GM12892 (cell line): ENCODE results near the gene NLRC3.
"Not testable (repeated sequence)": the region's sequence is repeated elsewhere in the genome, so short reads cannot be mapped to it uniquely, and the experiment has no call there.

Source experiments
- DNase-seq: peaks from one replicate; pipeline ENCODE4 v3.0.0; 2011; ENCODE audit not compliant: insufficient read length
- FAIRE-seq: peaks from 2 replicates; lab custom pipeline; 2011; peaks lifted over from hg19 to GRCh38; lab: Jason Lieb, UNC
- POLR2A ChIP-seq: IDR thresholded peaks from 2 replicates; pipeline ENCODE4 v1.6.1; 2011; ENCODE audit warnings: low read depth, low read length, control low read depth
- POLR2AphosphoS5 ChIP-seq: IDR thresholded peaks from 2 replicates; pipeline ENCODE4 v1.6.1; 2011; ENCODE audit warnings: low read depth, low read length, control low read depth
- TAF1 ChIP-seq: IDR thresholded peaks from 2 replicates; pipeline ENCODE4 v1.6.1; 2011; ENCODE audit warnings: low read depth, mild to moderate bottlenecking, control low read depth, low read length, borderline replicate concordance

NLRC3 gene

DNA sequence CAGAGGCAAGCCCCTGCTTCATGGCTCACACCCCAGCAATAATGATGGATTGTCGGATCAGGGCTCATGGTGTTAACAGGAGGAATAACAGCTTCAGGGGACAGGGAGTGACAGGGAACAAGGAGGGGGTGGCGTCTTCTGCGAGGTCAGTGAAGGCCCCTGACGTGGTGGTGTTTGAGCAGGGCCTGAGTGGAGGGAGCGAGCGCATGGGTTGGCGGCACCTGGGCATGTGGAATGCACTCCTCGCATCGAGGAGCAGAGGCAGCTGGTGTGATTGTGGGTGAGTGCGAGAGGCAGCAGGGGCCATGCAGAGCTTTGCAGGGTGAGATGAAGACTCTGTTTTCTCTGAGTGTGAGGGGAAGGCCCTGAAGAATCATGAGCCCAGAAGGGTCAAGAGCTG is 43.1 kb downstream of the NLRC3 start:
- TF ChIP-seq TAF1 (no peak), POLR2A (no peak), POLR2AphosphoS5 (no peak)
- no peak for DNase-seq
- no peak for FAIRE-seq

DNA sequence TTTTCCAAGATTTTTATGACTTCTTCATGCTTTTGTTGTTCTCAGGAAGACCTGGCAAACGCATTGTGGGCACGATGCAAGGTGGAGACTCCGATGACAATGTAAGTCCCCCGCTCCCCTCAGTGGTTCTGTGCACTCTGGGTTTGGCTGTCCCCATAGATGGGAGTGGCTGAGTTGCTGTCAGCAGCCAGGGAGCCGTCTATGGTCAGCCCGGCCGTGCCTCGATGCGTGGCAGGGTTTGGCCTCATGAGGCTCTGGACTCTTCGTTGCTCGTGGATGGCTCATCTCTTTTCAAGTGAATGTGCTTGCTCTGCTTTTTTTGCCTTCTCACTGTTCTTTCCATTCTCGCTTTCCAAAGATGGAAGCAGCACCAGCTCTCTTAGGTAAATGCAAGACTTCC is 44.5 kb downstream of the NLRC3 start:
- DNase-seq (no peak), FAIRE-seq (no peak)
- TF ChIP-seq POLR2A (no peak), POLR2AphosphoS5 (no peak), TAF1 (no peak)

DNA sequence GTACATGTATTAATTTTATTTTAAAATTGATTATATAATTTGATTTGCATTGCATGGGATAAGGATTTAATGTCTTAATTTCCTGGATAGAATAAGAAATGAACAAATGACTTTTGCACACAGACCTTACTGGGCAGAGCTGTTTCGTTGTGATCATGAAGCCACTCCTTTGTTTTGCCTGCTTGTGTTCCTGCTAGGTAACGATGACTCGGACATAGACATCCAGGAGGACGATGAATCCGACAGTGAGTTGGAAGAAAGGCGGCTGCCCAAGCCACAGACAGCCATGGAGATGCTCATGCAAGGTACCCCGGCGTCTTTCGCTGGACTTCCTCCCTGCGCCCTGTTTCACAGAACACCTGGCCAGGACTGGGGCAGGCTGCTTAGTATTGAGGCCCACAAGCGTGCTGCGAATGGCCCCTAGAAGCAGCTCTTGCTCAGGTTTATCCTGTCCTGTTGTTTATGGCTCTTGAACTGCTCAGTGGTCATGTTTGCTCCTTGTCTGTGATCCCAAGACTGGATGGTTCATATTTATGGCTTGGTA is 46.8 kb downstream of the NLRC3 start:
- DNase-seq (no peak), FAIRE-seq (no peak)
- TF ChIP-seq POLR2A (no peak), POLR2AphosphoS5 (no peak), TAF1 (no peak)

DNA sequence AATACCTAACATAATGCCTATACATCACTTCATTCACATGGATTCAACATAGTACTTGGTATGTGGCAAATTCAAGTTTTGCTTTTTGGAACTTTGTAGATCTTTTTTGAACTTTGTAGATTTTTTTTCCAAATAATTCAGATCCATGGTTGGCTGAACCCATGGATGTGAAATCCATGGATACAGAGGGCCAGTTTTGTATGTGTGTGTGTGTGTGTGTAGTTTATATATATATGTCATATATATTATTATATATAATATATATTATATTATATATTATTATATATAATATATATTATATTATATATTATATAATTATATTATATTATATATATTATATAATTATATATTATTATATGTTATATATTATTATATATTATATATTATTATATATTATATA is 48.0 kb downstream of the NLRC3 start:
- DNase-seq: no peak
- TF ChIP-seq TAF1: no peak
- TF ChIP-seq POLR2AphosphoS5: no peak
- no peak for TF ChIP-seq POLR2A
- FAIRE-seq: peak; percentile 65

DNA sequence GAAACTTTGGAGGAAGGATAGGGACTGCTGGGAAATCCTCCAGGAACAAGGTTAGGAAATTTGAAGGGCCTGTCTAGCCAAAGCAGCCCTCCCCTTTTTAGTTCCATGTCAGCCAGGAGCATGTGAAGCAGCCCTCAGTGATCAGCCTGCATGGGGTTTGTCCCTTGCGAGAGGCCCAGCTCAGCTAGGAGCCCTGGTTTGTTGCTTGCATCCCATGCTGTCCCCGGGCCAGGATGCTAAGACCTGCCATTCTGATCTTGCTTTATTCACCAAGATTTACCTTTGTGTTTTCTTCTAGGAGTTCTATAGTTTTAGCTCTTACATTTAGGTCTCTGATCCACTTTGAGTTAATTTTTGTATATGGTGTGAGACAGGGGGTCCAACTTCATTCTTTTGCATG is 48.8 kb downstream of the NLRC3 start:
- TF ChIP-seq POLR2AphosphoS5 (no peak), POLR2A (no peak), TAF1 (no peak)
- FAIRE-seq: no peak

DNA sequence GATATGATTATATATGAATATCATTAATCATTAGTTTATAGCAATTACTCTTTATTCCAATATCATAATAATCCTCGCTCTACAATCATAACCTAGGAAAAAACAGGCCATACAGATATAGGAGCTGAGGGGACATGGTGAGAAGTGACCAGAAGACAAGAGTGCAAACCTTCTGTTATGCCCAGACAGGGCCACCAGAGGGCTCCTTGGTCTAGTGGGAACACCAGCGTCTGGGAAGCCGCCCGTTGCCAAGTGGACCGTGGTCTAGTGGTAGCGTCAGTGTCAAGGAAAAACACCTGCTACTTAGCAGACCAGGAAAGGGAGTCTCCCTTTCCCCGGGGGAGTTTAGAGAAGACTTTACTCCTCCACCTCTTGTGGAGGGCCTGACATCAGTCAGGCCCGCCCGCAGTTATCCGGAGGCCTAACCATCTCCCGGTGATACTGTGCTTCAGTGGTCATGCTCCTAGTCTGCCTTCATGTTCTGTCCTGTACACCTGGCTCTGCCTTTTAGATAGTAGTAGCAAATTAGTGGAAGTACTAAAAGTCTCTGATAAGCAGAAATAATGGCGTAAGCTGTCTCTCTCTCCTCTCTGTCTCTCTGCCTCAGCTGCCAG is 49.9 kb downstream of the NLRC3 start:
- not testable (repeated sequence) for DNase-seq
- FAIRE-seq: peak; percentile 57

More for the DNA sequence above, 48.8 kb downstream of the NLRC3 start:
- DNase-seq: no peak

DNA sequence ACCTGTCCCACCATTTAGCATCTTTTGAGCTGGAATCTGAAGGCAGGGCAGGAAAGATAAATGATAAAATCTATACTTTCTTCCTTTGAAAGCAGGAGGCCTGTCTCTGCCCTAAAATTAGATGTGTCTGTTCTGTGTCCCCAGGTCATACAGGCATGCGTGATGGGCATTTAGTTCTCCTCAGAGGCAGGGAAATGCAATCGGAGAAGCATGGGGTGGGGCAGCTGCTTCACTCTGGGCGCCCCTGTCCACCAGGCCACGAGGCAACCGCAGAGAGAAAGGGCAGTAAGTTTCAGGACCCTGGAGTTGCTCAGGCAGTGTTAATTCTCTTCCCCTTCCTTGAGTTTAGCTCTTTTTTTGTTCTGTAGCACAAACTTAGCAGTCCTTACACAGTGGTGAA is 51.3 kb downstream of the NLRC3 start:
- DNase-seq (no peak), FAIRE-seq (no peak)
- TF ChIP-seq POLR2AphosphoS5 (no peak), TAF1 (no peak), POLR2A (no peak)

DNA sequence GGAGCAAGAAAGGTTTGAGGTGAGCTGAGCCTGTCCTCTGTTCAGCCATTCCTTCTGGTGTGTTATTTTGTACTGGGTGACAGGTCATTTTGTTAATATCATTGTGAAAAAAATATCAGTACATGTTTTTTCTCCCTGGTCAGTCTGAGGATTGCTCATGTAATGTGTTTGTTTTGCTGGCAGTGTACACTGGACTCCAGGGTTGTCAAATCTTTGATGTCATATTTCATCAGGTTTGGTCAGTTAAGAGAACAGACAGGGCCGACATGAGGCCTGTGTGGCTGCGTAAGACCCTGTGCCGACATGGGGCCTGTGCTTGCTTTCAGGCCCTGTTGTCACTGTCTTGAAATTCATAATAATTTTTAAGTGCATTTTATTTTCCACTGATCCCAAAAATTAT is 53.9 kb downstream of the NLRC3 start:
- FAIRE-seq: no peak
- no peak for DNase-seq
- TF ChIP-seq POLR2AphosphoS5: no peak
- TF ChIP-seq POLR2A: no peak
- TF ChIP-seq TAF1: no peak

DNA sequence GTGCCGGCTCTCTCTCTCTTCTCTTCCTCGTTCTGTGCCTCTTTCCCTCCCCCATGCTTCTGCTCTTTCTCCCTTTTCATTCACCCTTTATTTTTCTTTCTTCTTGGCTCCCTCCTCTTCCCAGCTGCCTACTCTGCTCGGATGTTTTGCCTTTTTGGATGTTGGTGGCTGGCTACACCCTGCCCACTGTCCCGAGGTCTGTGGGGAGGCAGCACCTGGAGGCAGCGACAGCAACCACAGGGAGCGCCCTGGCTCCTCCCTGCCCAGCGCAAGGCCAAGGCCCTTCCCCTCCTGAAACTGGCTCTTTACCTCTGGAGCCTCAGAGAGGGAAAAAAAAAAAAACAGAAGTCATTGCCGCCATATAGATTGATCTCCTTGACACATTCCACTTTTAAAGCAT is 56.4 kb downstream of the NLRC3 start:
- no peak for DNase-seq
- FAIRE-seq: no peak
- no peak for TF ChIP-seq POLR2A
- TF ChIP-seq TAF1: no peak

DNA sequence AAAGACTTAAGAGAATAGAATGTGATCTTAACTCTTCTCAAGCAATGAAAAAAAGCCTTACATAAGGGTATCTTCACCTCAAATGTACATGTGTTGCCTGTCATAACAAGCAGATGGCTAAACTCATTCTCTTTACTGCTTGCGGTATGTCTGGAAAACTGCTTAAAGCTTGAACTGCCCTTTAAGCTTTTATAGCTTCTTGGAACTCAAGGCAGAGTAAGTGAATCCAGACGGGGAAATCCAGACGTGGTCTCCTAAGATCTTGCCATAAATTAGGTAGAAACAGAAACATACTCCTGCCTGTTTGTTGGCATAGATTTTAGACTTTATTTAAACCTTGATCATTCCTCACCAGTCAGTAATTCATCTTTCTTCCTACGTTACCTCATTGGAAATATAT is 56.8 kb downstream of the NLRC3 start:
- DNase-seq (no peak), FAIRE-seq (no peak)
- no peak for TF ChIP-seq TAF1
- TF ChIP-seq POLR2A: no peak
- no peak for TF ChIP-seq POLR2AphosphoS5

DNA sequence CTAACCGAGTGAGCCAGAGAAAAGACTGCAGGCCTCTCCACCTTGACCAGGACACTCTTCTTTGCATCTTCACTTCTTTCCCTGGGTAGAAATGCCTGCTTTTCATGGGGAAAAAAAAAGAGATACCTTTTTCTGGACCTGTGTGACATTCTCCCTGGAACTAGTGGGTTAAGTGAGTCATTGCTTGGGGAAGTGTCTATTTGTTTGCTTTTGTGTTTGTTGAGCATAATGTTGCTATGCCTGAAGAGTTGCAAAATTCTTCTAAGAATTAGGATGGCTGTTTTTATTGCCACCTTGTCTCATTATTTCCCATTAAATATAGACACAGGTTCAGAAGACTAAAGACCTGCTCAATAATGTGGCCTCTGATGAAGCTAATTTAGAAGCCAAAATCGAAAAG is 57.6 kb downstream of the NLRC3 start:
- DNase-seq: no peak
- no peak for FAIRE-seq
- TF ChIP-seq POLR2A (no peak), POLR2AphosphoS5 (no peak), TAF1 (no peak)

DNA sequence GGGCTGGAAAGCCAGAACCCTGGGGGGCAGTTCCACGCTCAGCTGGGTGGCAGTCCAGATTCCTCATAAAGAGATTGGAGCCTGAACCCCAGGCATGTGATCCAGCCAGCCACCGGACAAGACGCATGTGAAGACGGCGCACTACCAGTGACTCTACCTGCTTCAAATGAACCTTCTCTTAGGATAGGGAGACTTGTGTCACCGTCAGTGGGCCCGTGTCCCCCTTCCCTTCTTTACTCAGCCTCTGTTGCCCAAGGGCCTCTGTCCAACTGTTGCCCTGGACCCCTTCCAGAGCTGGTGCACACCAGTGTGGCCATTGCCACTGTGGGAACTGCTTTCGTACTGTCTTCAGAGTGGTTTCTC is 58.2 kb downstream of the NLRC3 start:
- FAIRE-seq: no peak
- TF ChIP-seq POLR2AphosphoS5 (no peak), POLR2A (no peak), TAF1 (no peak)
- no peak for DNase-seq
